H9 (cell line): ENCODE results near the gene STK35. TPM values are rescaled to one million over a fixed set of nuclear protein-coding genes. Genes with fewer than 3 reads are reported as not detected.

Experiments
- DNase-seq: peaks from one replicate; pipeline ENCODE4 v3.0.0-alpha.2; 2017
- H2AFZ ChIP-seq: one replicate; pipeline ENCODE4 v1.6.1; 2013; ENCODE audit warnings: mild to moderate bottlenecking, low read length, control low read depth, moderate library complexity
- H2AK5ac ChIP-seq: 2 replicates; pipeline ENCODE4 v1.6.1; 2013; ENCODE audit warnings: low read length, control low read depth, mixed read lengths; ENCODE audit not compliant: insufficient read length
- H2BK120ac ChIP-seq: one replicate; pipeline ENCODE4 v1.6.1; 2013; ENCODE audit warnings: low read depth, mild to moderate bottlenecking, low read length, control low read depth, inconsistent platforms; ENCODE audit not compliant: poor library complexity, severe bottlenecking
- H2BK12ac ChIP-seq: 2 replicates; pipeline ENCODE4 v1.6.1; 2013; ENCODE audit warnings: low read length, control low read depth, mixed read lengths, low read depth; ENCODE audit not compliant: insufficient read length
- H2BK15ac ChIP-seq: 2 replicates; pipeline ENCODE4 v1.6.1; 2013; ENCODE audit warnings: low read depth, low read length, control low read depth
- H2BK20ac ChIP-seq: one replicate; pipeline ENCODE4 v1.6.1; 2013; ENCODE audit warnings: low read depth, mild to moderate bottlenecking, low read length, control low read depth, inconsistent platforms; ENCODE audit not compliant: poor library complexity, severe bottlenecking
- H2BK5ac ChIP-seq: 2 replicates; pipeline ENCODE4 v1.6.1; 2013; ENCODE audit warnings: low read length, control low read depth, mixed read lengths; ENCODE audit not compliant: insufficient read length
- H3K14ac ChIP-seq: 2 replicates; pipeline ENCODE4 v1.6.1; 2013; ENCODE audit warnings: low read length, control low read depth; ENCODE audit not compliant: insufficient read depth
- H3K18ac ChIP-seq: 2 replicates; pipeline ENCODE4 v1.6.1; 2013; ENCODE audit warnings: low read depth, mild to moderate bottlenecking, mixed read lengths, low read length, control low read depth; ENCODE audit not compliant: insufficient read length
- H3K23ac ChIP-seq: 2 replicates; pipeline ENCODE4 v1.6.1; 2013; ENCODE audit warnings: low read length, control low read depth, mixed read lengths, low read depth; ENCODE audit not compliant: insufficient read length
- H3K23me2 ChIP-seq: 2 replicates; pipeline ENCODE4 v1.6.1; 2013; ENCODE audit warnings: low read depth, mild to moderate bottlenecking, mixed read lengths, low read length, control low read depth; ENCODE audit not compliant: insufficient read length, poor library complexity, severe bottlenecking
- H3K27ac ChIP-seq: 2 replicates; pipeline ENCODE4 v1.5.1; 2013; ENCODE audit warnings: low read length, control low read depth, mixed read lengths, low read depth; ENCODE audit not compliant: insufficient read length
- H3K27me3 ChIP-seq: 2 replicates; pipeline ENCODE4 v1.6.1; 2013; ENCODE audit warnings: low read length, control low read depth, inconsistent platforms; ENCODE audit not compliant: insufficient read depth
- H3K4ac ChIP-seq: 2 replicates; pipeline ENCODE4 v1.6.1; 2013; ENCODE audit warnings: low read depth, mild to moderate bottlenecking, control low read depth, inconsistent platforms, low read length, moderate library complexity
- H3K4me1 ChIP-seq: 2 replicates; pipeline ENCODE4 v1.6.1; 2013; ENCODE audit warnings: low read length, control low read depth, inconsistent platforms; ENCODE audit not compliant: insufficient read depth
- H3K4me2 ChIP-seq: 2 replicates; pipeline ENCODE4 v1.6.1; 2013; ENCODE audit warnings: low read length, control low read depth, mixed read lengths; ENCODE audit not compliant: insufficient read length, insufficient read depth
- H3K56ac ChIP-seq: 2 replicates; pipeline ENCODE4 v1.6.1; 2013; ENCODE audit warnings: low read depth, mild to moderate bottlenecking, mixed read lengths, low read length, control low read depth; ENCODE audit not compliant: insufficient read length
- H3K79me1 ChIP-seq: 2 replicates; pipeline ENCODE4 v1.6.1; 2013; ENCODE audit warnings: low read depth, mild to moderate bottlenecking, moderate library complexity, low read length, control low read depth, inconsistent platforms; ENCODE audit not compliant: insufficient read depth, poor library complexity, severe bottlenecking
- H3K79me2 ChIP-seq: 2 replicates; pipeline ENCODE4 v1.6.1; 2013; ENCODE audit warnings: low read length, control low read depth, inconsistent platforms; ENCODE audit not compliant: insufficient read depth
- H3K9ac ChIP-seq: 2 replicates; pipeline ENCODE4 v1.6.1; 2013; ENCODE audit warnings: low read length, control low read depth, mixed read lengths; ENCODE audit not compliant: insufficient read length; ENCODE audit errors: extremely low read depth
- H3K9me3 ChIP-seq: one replicate; pipeline ENCODE4 v1.6.1; 2013; ENCODE audit warnings: low read depth, low read length, inconsistent platforms; ENCODE audit not compliant: control insufficient read depth
- H3T11ph ChIP-seq: one replicate; pipeline ENCODE4 v1.6.1; 2013; ENCODE audit warnings: mild to moderate bottlenecking, low read length, control low read depth, inconsistent platforms
- H4K20me1 ChIP-seq: one replicate; pipeline ENCODE4 v1.6.1; 2013; ENCODE audit not compliant: control insufficient read depth, insufficient read length, insufficient read depth
- H4K5ac ChIP-seq: 2 replicates; pipeline ENCODE4 v1.6.1; 2013; ENCODE audit warnings: low read depth, mild to moderate bottlenecking, mixed read lengths, low read length, control low read depth; ENCODE audit not compliant: insufficient read length
- H4K8ac ChIP-seq: replicated peaks from 2 replicates; pipeline ENCODE4 v1.6.1; 2013; ENCODE audit warnings: low read length, control low read depth, mixed read lengths, low read depth; ENCODE audit not compliant: insufficient read length
- H4K91ac ChIP-seq: 2 replicates; pipeline ENCODE4 v1.6.1; 2013; ENCODE audit warnings: low read depth, mild to moderate bottlenecking, moderate library complexity, mixed read lengths, low read length, control low read depth; ENCODE audit not compliant: insufficient read length
- H3K27ac Mint-ChIP-seq, 3 experiments: 2 replicates in 2 of 3; 3 replicates in 1 of 3; pipeline ENCODE4 v1.8.0; 2020 to 2021; ENCODE audit warnings: mixed read lengths in 3 of 3, mild to moderate bottlenecking in 1 of 3, moderate library complexity in 1 of 3
- H3K27me3 Mint-ChIP-seq: 2 replicates; pipeline ENCODE4 v1.8.0; 2021; ENCODE audit warnings: low read depth, mild to moderate bottlenecking, moderate library complexity, mixed read lengths
- H3K36me3 Mint-ChIP-seq, 3 experiments: 2 replicates in 2 of 3; 3 replicates in 1 of 3; pipeline ENCODE4 v1.8.0; 2020 to 2021; ENCODE audit warnings: low read depth in 3 of 3, mixed read lengths in 3 of 3; ENCODE audit not compliant: insufficient read depth in 1 of 3
- H3K4me1 Mint-ChIP-seq, 2 experiments: 2 replicates each; pipeline ENCODE4 v1.8.0; 2020; ENCODE audit warnings: mixed read lengths in 2 of 2
- H3K4me3 Mint-ChIP-seq, 2 experiments: 2 replicates in 1 of 2; 3 replicates in 1 of 2; pipeline ENCODE4 v1.8.0; 2020 to 2021; ENCODE audit warnings: mild to moderate bottlenecking in 2 of 2, mixed read lengths in 2 of 2, moderate library complexity in 1 of 2
- H3K9me3 Mint-ChIP-seq, 2 experiments: 2 replicates in 1 of 2; 3 replicates in 1 of 2; pipeline ENCODE4 v1.8.0; 2020; ENCODE audit warnings: mild to moderate bottlenecking in 2 of 2, mixed read lengths in 2 of 2, moderate library complexity in 1 of 2
- CTCF ChIP-seq: fragments of 200-600 bp; sonication (generic); conservative IDR thresholded peaks from 3 replicates; pipeline ENCODE4 v1.8.0; 2021; ENCODE audit warnings: antibody characterized with exemption, mild to moderate bottlenecking
- WGBS: extraction: QIAGEN DNeasy Blood & Tissue Kit; methylation state at CpG from one replicate; pipeline ENCODE4 v1.1.7; 2013; ENCODE audit warnings: missing lambda C conversion rate, low lambda C conversion rate, mixed read lengths; ENCODE audit not compliant: insufficient read length; ENCODE audit errors: extremely low coverage; 5-methylcytosine and 5-hydroxymethylcytosine counted together
- total RNA-seq: library from RNA; stranded (reverse); gene quantifications from 2 replicates; pipeline ENCODE4 v1.2.1, GENCODE V29; 2021

Gene STK35
- total RNA-seq, 1 experiment from 2014 or later: 66.2 TPM

- Histone ChIP-seq H3T11ph (no peak overlapping the region), H3K79me1 (no peaks in the 10 kb centered on the region), H3K14ac (no peak overlapping the region), H4K20me1 (no peaks in the 10 kb centered on the region), H4K91ac (no peak overlapping the region), H2BK12ac (no peak overlapping the region), H2BK120ac (no peak overlapping the region), H4K8ac (no peak overlapping the region), H2AK5ac (no peak overlapping the region), H2BK20ac (no peak overlapping the region), H2AFZ (no peak overlapping the region), H3K56ac (no peak overlapping the region), H3K23me2 (no peaks in the 10 kb centered on the region), H3K4me1 (no peaks in the 10 kb centered on the region), H3K18ac (no peak overlapping the region), H2BK15ac (no peak overlapping the region), H4K5ac (no peak overlapping the region), H3K9me3 (no peaks in the 10 kb centered on the region), H3K4me2 (no peak overlapping the region), H3K4ac (no peak overlapping the region), H3K9ac (no peak overlapping the region), H3K27ac (no peak overlapping the region), H3K23ac (no peak overlapping the region), H3K27me3 (no peaks in the 10 kb centered on the region), H3K79me2 (peaks cover 3% of the 10 kb centered on the region; the same call in 1 of the 2 replicates), H2BK5ac (no peak overlapping the region)
- Mint-ChIP-seq H3K27me3 (no peaks in the 10 kb centered on the region), H3K36me3 (peaks cover 6 to 12% (median 10%) of the 10 kb centered on the region in 3 experiments), H3K4me1 (peaks cover 20 to 24% of the 10 kb centered on the region in 2 experiments), H3K27ac (peak overlapping the region in 1 of 3 experiments; percentile 54; a peak in 2 of 7 replicates), H3K4me3 (no peak overlapping the region), H3K9me3 (no peaks in the 10 kb centered on the region)
- no peak for TF ChIP-seq CTCF
- WGBS: no CpG with 5 or more reads among the region's 6 CpGs
- no peak for DNase-seq
These were observed 37.6 kb downstream of the STK35 start for GRCh38 chr20:2139250-2139649.
